DMS53 treated with DMSO at 0.1 percent for 48 hours (cell line): ENCODE measurements around the gene INTS1.

ENCODE experiments used
- DNase-seq: peaks from one replicate; lab custom pipeline; 2025; ENCODE audit not compliant: unreplicated experiment; lab: John Stamatoyannopoulos, UW

Gene INTS1

DNA sequence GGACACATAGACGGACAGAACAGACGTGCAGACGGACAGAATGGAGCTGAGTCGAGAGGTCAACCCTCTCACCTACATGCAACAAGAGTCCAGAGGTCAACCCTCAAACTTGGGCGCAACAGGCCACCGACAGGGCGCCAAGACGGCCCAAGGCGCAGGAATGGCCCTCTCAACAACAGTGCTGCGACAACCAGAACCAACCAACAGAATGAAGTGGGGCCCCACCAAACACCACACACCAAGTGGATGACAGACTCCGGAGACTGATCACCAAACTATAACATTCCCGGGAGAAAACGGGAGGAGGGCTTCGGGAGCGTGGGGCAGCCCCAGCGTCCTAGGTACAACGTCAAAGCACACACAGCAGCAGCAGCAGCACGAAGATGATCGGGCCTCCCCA is 13.4 kb downstream of the INTS1 start:
- DNase-seq, result no peak

DNA sequence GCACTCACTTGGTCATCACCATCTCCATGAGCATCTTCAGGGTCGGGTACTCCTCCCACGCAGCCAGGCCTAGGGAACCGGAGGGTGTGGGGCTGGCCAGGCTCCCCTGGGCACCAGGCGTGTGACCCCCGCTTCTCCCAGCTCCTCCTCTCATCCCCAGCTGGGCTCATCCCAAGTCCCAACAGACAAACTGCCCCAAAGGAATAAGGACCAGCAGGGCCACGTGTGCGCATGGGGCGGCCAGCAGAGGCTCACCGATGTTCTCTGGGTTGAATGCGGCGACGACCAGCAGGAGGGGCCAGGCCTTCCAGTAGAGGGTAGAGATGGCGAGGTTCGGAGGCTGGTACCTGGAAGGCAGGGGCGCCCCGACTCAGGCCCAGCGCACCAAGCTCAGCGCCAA is 14.9 kb downstream of the INTS1 start:
- no peak for DNase-seq

DNA sequence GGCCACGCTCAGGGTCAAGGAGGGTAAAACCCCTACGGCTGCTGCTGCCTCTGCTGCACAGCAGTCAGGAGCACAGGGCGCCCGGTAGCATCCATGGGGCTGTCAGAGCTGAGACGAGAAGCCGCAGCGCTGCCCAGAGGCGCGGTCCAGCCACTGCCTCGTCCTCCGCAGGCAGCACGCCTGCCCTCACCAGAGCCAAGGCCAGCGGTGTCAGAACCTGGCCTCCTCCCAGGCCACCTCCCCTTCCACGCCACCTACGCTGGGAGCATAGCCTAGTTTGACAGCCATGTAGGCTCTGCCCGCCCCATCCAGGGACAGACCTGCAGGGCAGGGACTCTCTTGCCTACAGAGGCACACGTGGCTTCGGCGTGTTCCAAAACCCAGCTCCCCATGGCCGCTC is 16.2 kb downstream of the INTS1 start:
- DNase-seq, result no peak

DNA sequence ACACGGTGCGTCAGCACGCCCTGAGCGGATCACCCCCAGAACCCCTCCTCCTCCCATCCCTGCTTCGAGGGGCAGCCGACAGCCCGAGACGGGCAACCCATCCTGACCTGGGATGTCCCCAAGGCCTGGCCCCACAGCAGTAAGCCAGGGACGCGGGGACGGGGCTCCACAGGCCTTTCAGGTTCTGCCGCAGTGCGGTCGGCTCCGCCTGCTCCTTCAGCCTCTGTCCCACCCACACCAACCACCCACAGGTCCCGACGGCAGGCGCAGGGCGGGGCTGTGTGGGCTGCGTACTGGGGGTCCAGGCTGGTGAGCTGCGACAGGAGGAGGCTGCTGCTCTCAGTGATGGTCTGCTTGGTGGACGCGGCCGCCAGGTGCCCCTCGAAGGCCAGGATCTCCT is 16.7 kb downstream of the INTS1 start:
- no peak for DNase-seq

DNA sequence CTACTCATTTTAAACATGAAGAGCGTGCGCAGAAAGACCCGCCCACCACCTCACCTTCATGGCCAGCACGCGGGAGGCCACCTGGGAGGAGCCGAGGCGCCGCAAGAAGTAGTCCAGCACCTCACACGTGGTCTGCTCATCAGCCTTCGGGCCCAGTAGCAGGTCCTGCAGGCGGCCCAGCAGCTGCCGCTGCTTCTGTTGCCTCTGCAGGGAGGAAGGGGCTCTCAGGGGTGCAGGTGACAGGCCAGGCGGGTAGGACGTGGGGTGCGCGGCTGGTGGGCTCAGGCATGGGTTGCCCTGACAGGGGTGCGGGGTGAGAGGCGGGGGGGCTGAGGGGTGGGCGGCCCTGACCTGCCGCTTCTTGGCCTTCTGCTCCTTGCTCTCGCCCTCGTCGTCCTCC is 17.6 kb downstream of the INTS1 start:
- DNase-seq, result no peak

DNA sequence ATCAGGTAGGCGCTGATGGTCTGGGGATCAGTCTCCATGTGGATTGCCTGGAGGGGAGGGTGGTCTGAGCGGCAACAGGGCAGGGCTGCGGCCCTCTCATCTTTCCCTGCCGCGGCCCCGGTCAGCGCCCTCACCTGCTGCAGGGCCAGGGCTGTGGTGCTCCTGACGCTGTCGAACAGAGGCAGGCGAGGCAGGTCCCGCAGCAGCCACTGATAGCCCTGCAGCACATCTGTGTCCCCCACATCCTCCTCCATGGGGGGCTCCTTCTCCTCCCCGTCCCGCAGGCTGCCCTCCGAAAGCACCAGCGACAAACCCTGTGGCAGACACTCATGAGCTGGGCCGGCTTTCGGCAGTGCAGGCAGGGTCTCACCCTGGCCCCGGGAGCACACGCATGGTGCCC is 19.0 kb downstream of the INTS1 start:
- DNase-seq, result no peak

DNA sequence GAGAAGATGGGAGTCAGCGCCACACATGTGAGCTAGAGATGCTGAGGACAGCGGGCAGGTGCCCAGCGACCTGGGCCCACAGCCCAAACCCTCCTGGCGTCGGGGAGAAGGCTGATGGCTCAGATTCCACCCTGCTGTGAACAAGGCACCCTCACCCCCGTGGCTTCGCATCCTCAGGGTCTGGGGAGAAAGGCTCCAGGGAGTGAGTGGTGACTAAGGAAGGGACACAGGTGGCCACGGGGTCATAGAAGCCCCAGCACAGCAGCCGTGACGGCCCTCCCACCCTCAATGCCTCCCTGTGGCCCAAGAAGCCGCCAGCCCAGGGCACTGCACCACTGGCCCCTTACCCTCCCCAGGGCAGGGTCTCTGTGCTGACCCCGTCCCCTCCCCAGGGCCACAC is 19.6 kb downstream of the INTS1 start:
- no peak for DNase-seq

DNA sequence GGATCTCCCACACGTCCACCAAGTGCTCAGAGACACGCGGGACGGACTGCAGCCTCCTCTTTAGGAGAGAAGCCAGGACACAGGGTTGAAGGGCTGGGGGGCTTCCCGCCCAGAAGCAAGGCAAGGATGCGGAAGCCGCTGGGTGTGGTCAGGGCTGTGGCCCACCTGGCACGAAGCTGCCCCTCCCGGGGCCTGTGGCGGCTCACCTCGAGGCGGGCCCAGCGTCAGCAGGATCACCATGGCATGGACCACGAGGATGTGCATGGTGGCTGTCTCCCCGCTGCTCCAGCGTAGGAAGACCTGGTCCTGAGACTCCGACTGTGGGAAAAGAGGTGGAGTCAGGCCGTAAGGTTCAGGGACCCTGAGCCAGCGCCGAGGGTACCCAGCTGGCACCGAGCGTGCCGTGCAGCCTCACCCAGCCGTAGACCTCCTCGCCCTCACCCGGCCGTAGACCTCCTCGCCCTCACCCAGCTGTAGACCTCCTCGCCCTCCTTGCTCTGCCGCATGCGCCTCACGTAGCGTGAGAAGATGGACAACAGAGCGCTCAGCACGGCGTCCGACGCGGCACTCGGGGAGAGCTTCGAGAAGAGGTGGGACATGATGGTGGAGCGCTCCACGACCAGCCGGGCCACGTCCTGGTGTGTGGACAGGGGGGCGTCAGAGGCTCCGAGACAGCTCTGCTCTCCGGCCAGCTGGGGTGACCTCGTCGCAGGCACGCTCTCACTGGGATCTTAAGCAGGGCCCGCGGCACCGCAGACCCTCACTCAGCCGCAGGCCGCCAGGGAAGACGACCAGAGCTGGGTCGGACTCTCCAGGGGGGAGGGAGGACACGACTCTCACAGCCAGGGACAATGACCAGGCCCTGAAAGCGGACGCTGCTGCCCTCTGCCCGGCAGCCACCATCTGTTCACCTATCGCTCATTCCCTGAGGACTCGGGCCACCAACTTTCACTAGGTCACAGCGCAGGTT is 20.4 kb downstream of the INTS1 start:
- DNase-seq, result no peak

DNA sequence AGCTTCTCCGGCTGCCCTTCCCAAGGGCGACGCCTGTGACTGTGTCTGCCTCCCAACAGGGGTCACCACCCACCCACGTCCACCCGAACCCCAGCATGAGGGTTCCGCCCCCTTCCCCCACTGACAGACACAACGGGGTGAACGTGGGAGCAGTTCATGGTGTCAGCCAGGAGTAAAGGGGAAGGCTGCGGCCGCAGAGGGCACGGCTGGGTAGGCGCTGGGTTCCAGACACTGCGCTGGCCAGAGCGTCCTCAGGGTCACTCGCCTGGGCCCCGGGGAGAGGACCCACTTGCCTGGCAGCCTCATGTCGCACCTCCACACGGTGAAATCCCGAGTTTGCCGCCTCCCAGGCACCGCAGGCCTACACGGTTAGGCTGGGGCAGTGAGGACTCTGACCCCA is 21.1 kb downstream of the INTS1 start:
- no peak for DNase-seq

DNA sequence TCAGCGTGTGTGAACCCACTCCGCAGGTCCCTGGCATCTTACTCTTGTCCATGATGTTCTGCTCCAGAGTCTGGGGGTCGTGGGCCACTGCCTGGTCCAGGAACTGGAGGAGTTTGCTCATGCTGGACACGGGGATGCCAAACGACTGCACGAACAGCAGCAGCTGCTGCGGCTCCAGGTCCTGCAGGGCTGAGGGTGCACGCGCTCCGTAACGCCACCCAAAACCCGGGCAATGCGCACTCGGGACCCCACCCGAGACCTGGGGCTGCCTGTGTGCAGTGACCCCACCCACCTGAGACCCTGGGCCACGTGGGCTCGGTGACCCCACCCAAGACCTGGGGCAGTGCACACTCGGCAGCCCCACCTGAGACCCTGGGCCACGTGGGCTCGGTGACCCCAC is 22.9 kb downstream of the INTS1 start:
- DNase-seq, result no peak

DNA sequence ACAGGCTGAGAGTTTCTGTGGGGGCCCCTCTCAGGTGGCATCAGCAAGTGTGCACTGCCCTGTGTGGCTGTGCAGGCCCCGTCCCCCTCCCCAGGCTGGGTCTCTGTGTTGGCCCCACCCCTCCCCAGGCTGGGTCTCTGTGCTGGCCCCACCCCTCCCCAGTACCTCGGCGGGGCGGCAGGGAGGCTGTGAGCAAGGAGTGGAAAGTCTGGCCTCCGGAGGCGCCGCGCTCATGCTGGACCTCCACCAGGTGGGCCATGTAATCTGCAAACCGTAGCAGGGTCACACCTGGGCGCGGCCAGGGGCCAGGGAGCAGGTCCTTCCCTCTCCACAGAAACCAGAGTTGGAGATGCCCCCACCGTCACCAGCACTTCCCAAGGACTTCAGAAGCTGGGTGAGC is 23.5 kb downstream of the INTS1 start:
- no peak for DNase-seq

DNA sequence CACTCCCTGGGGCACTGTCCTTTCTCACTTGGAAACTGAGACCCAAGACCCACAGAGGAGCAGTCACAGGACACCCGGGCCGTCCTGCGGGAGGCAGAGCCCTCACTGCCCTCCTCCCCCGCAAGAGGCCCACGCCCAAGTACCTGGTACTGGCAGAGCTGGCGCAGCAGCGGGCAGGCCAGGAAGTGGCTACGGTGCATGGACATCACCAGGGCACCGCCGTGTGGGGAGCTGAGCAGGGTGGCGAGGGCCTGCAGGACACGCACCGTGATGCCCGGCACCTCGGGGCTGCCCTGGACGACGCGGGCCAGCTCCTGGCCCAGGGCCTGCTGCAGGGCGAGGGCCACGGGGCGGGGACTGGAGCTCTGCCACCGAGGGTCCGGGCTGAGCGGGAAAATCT is 24.9 kb downstream of the INTS1 start:
- no peak for DNase-seq

DNA sequence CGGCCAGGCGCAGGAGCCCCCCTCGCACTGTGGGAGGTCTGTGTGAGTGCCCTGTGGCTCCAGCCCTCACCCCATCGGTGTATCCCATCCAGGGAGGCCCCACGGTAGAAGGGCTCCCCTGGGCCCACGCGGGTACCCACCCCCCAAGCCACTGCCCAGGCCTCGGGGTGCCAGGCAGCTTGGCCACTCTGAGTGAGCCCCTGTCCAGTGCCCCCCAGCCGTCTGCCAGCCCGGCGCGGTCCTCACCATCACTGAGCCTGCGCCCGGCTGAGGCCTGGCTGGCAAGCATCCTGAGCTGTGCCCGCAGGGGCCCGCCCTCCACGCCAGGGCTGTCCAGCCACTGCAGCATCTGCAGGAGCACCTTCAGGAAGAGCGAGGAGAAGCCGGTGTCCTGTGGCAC is 25.7 kb downstream of the INTS1 start:
- no peak for DNase-seq

DNA sequence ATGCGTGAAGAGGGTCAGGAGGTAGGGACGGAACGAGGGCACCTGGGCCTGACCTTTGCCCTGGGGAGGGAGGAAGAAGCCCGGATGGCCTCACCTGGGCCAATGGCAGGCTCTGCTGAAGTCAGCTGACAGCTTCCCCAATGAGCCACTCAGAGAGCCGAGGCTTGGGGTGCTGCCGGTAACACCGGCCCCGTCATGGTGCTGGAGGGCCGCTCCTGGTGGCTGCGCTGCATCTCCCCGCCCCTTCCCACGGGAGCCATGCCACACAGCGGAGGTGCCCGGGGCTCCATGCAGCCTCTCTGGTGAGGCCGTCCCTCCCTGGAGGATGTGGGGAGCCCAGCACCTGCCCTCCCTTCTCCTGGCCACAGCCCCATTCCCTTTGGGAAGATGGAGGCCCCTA is 27.3 kb downstream of the INTS1 start:
- no peak for DNase-seq

DNA sequence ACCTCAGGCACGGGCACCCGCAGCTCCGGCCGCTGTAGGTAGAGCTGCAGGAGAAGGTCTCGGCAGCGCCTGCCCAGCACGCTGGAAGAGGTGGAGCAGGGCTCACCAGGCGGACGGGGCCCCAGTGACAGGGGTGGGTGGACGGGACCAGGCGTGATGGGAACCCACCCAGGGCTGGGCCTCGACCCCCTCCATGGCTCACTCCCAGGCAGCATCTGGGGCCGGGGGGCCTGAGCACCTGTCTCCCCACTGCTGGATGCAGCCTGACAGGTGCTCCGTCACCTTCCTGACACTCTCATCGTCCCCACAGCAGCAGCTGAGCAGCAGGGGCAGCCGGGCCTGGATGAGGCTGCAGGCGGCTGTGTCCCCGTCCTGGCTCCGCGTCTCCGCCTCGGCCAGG is 28.2 kb downstream of the INTS1 start:
- no peak for DNase-seq

DNA sequence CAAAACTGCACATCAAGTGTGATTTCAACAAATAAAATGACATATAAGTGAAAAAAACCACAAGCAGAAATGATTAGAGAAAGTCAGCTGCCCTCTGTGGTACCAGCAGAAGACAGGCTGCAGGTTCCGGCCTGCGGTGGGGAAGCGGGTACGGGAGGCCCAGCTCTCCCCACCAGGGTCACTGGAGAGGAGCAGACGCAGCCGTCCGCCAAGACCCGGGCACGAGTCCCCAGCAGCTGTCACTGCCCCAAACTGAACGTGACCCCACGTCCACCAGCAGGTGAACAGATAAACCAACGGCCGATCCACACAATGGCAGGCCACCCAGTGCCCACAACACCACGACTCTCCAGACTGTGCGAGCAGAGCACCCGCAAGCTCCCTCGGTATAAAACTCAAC is 28.8 kb downstream of the INTS1 start:
- DNase-seq, result no peak

DNA sequence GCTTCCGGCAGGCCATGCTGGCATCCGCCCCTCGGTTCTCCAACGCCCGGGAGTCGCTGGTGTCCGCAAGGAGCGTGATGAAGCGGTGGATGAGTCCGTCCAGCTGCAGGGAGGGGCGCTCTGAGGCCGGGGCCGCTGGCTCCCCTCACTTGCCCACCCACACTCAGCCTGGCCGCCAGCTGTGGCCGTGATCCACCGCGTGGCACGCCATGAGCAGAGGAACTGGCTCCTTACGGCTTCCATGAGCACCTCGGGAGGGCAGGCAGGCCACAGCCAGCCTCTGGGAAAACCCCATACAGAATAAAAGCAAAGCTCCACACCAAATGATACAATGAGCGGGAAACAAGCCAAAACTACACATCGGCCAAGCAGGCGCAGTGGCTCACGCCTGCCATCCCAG is 29.5 kb downstream of the INTS1 start:
- no peak for DNase-seq

DNA sequence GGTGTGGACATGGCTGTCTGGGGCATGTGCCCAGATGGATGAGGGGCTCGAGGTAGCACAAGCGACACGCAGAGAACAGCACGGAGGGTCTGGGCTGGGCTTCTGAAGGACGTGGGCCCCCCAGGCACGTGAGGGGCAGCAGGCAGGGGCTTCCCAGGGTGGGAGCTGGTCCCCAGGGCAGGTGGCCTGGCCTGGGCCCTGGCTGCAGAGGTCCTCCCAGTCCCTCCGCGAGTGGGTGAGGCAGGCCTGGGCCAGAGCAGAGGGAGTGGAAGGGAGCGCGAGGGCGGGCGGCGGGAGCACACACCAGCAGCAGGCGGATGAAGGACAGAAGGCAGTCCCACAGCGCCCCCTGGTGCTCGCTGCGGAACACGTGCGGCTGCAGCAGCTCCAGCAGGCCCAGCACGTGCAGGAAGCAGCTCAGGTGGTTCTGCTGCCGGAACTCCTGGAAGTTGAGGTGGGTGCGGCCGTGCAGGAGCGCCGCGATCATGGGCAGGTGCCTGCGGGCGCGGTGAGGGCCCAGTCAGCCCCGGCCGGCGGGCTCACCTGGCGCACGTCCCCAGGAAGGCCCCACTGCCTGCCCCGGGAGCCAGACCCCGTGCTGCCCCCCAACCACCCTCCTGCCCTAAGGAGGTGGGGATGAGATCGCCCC is 30.2 kb downstream of the INTS1 start:
- peak; percentile 89 for DNase-seq

DNA sequence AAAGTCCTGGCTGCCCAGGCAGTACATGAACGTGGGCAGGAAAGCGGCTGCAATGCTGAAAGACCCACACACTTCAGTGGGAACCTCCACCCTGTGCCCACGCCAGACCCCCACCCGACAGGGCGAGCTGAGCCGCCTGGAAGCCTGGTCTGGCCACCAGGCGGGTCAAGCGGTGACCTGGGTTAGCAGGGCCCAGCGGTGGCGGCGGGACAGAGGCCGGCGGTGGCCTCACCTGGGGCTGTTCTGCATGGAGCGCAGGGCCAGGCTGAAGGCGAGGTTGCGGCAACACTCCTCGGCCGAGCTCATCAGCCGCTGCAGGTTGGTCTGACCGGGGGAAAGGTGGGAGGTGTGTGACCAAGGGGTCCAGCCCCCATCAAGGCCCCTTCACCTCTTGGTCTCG is 33.3 kb downstream of the INTS1 start:
- DNase-seq, result no peak

DNA sequence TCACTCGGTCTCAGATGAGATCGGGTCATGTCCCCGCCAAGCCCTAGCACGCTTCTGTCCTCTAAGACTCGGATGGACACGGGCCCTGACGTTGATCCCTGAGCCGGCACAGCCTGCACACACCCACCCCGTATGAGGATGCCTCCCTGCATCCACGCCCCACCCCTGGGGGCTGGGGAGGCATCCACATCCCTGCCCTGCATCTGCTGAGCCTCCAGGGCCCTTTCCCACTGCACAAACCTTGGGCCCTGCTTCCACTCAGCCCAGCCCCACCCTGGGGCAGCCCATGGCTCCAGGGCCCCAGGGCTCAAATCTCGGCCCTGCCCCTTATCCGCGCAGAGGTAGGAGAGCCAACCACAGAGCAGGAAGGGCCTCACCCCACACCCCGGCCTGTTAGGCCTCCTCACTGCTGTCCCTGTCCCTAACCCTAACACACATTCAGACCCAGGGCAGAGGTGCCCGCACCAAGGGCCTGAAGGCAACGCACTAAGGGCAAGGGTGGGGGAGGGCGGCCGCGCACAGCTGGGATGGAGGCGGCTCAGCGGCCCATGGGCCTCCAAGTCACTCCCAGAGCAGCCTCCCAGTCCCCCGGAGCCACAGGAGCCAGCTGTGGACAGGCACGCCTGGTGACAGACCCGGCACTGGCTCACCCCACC is 35.4 kb downstream of the INTS1 start:
- no peak for DNase-seq

DNA sequence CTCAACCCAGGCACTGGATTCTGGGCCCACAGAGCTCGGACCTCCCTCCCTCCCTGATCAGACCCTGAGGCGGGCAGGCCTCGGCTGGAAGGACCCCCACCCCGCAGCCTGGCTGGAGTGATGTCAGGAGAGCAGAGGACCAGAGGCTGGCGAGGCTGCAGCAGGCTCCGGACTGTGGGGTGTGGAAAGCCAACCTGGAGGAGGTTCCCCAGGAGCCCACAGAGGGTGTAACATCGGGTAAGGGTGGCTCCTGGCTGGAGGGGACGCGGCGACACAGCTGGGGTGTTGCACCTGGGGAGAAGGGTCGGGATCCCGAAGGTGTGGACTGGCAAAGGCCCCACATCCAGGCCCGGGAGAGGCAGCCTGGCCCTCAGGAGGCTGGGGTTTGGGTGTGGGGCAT is 36.0 kb downstream of the INTS1 start:
- no peak for DNase-seq
